ENCODE results near the gene MPND.

GRCh38 chr19:4390017-4390566 is 46.7 kb downstream of the MPND start:
- TF ChIP-seq CTCF (IDR thresholded peaks at IDR 0.05 in 2 of 3, conservative IDR thresholded peaks at IDR 0.05 in 1 of 3; ENCODE audit: borderline replicate concordance in 1 of 3, insufficient read depth in 1 of 3, low read depth in 2 of 3, low read length in 2 of 3) (no peak), EZH2 (IDR thresholded peaks at IDR 0.05) (no peak), POLR2A (IDR thresholded peaks at IDR 0.05; ENCODE audit: borderline replicate concordance, extremely low read depth, insufficient read depth, insufficient read length) (no peak), ATF3 (IDR thresholded peaks at IDR 0.05) (no peak), REST (IDR thresholded peaks at IDR 0.05; ENCODE audit: low read depth) (no peak)
